ENCODE measurements around the gene DROSHA. TPM values are rescaled to one million over a fixed set of nuclear protein-coding genes. Genes with fewer than 3 reads are reported as not detected.

The DROSHA gene
- total and polyA plus RNA-seq, 10 donors: 34.8 to 68.5 (median 46.0) TPM

GRCh38 chr5:31469466-31469865 is 62.4 kb downstream of the DROSHA start:
- Histone ChIP-seq H3K36me3 (peaks cover 0 to 87% (median 47%) of the 10 kb centered on the region in 6 donors), H3K4me1 (peaks cover 0 to 3% (median 0%) of the 10 kb centered on the region in 6 donors), H3K9me3 (no peaks in the 10 kb centered on the region), H3K4me3 (no peak overlapping the region), H3K27ac (no peak overlapping the region), H3K27me3 (replicated peaks in 1 of 7) (no peaks in the 10 kb centered on the region)
- 92 to 99% (median 97%) methylated on average over 2 of the region's 2 CpGs for WGBS, 5 donors
- TF ChIP-seq POLR2AphosphoS5 (IDR thresholded peaks at IDR 0.05): no peak
- no peak for DNase-seq
- intact Hi-C loops (cut with DNase I; ENCODE audit: low total_unique reads): no loop called here

GRCh38 chr5:31465291-31465690 is 66.6 kb downstream of the DROSHA start:
- intact Hi-C loops (cut with DNase I; ENCODE audit: low total_unique reads): no loop called here
- H3K36me3 ChIP-seq: peaks cover 8 to 96% (median 70%) of the 10 kb centered on the region in 6 donors

DNA sequence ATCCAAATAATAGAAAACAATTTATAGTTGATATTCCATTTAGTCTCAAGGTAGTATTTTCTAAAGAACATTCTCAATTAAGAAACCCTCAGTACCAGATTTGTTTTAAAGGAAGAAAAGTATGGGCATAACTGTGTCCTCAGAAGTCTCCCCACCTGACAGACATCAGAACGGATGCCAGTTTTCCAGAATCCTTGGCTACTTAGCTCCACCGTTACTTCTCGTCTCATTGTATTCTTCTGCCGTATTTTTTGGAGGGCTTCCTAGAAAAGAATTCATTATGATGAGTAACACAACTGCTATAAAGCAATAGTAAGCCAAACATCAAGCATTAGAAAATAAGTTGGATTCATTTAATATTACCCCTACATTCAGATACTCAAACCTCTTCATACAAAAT is 67.8 kb downstream of the DROSHA start:
- Histone ChIP-seq H3K9me3 (peaks cover 0 to 20% (median 5%) of the 10 kb centered on the region in 8 donors), H3K36me3 (peaks cover 8 to 100% (median 74%) of the 10 kb centered on the region in 6 donors), H3K4me1 (no peaks in the 10 kb centered on the region), H3K27ac (no peak overlapping the region), H3K4me3 (no peak overlapping the region), H3K27me3 (replicated peaks in 1 of 7) (no peaks in the 10 kb centered on the region)
- intact Hi-C loops (cut with DNase I; ENCODE audit: low total_unique reads): no loop called here
- 97 to 99% (median 98%) methylated on average over 4 of the region's 4 CpGs for WGBS, 5 donors
- TF ChIP-seq POLR2A (IDR thresholded peaks at IDR 0.05) (no peak), POLR2AphosphoS5 (IDR thresholded peaks at IDR 0.05) (no peak)
- TF ChIP-seq, protein P1, sequence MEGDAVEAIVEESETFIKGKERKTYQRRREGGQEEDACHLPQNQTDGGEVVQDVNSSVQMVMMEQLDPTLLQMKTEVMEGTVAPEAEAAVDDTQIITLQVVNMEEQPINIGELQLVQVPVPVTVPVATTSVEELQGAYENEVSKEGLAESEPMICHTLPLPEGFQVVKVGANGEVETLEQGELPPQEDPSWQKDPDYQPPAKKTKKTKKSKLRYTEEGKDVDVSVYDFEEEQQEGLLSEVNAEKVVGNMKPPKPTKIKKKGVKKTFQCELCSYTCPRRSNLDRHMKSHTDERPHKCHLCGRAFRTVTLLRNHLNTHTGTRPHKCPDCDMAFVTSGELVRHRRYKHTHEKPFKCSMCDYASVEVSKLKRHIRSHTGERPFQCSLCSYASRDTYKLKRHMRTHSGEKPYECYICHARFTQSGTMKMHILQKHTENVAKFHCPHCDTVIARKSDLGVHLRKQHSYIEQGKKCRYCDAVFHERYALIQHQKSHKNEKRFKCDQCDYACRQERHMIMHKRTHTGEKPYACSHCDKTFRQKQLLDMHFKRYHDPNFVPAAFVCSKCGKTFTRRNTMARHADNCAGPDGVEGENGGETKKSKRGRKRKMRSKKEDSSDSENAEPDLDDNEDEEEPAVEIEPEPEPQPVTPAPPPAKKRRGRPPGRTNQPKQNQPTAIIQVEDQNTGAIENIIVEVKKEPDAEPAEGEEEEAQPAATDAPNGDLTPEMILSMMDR (IDR thresholded peaks at IDR 0.05 in 8 of 11, conservative IDR thresholded peaks at IDR 0.05 in 3 of 11): no peak
- no peak for DNase-seq

More at GRCh38 chr5:31465291-31465690, 66.6 kb downstream of the DROSHA start:
- Histone ChIP-seq H3K9me3 (peaks cover 0 to 20% (median 5%) of the 10 kb centered on the region in 8 donors), H3K27ac (no peak overlapping the region), H3K4me1 (no peaks in the 10 kb centered on the region), H3K4me3 (no peak overlapping the region), H3K27me3 (replicated peaks in 1 of 7) (no peaks in the 10 kb centered on the region)
- DNase-seq: no peak
- WGBS, 5 donors: 65 to 96% (median 71%) methylated on average over 1 of the region's 1 CpG
- TF ChIP-seq POLR2A (IDR thresholded peaks at IDR 0.05) (no peak), POLR2AphosphoS5 (IDR thresholded peaks at IDR 0.05) (no peak)
- TF ChIP-seq, protein P1 (IDR thresholded peaks at IDR 0.05 in 8 of 11, conservative IDR thresholded peaks at IDR 0.05 in 3 of 11): no peak

DNA sequence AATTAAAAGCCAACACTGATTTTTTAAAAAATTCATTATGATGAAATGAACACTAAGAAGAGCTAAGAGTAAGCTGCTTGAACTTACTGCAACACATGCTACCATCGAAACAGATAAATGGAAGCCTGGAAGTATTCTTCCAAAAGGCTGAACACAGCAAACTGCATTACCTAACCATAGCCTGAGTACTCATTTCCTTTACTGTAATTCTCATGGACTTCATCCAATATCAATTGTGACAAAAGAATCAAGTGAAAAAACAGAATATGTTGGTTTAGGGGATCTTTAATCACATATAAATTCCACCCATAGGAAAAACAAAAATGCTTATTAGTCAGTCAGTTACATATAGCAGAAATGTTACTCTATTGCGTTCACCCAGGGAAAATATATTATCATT is 68.5 kb downstream of the DROSHA start:
- no peak for DNase-seq
- intact Hi-C loops (cut with DNase I; ENCODE audit: low total_unique reads): no loop called here
- Histone ChIP-seq H3K36me3 (peaks cover 8 to 100% (median 81%) of the 10 kb centered on the region in 6 donors), H3K9me3 (peaks cover 0 to 20% (median 5%) of the 10 kb centered on the region in 8 donors), H3K27me3 (replicated peaks in 1 of 7) (no peaks in the 10 kb centered on the region), H3K4me3 (no peak overlapping the region), H3K4me1 (no peaks in the 10 kb centered on the region), H3K27ac (no peak overlapping the region)
- TF ChIP-seq POLR2A (IDR thresholded peaks at IDR 0.05) (no peak), POLR2AphosphoS5 (IDR thresholded peaks at IDR 0.05) (no peak)
- TF ChIP-seq, protein P1 (IDR thresholded peaks at IDR 0.05 in 8 of 11, conservative IDR thresholded peaks at IDR 0.05 in 3 of 11): no peak
- WGBS, 5 donors: 86 to 94% (median 88%) methylated on average over 2 of the region's 2 CpGs
